ENCODE results near the gene FBP1. TPM values are rescaled to one million over a fixed set of nuclear protein-coding genes. Genes with fewer than 3 reads are reported as not detected.

FBP1 gene
- total and polyA plus RNA-seq, 8 donors, result 19.5 to 39.2 (median 24.1) TPM

DNA sequence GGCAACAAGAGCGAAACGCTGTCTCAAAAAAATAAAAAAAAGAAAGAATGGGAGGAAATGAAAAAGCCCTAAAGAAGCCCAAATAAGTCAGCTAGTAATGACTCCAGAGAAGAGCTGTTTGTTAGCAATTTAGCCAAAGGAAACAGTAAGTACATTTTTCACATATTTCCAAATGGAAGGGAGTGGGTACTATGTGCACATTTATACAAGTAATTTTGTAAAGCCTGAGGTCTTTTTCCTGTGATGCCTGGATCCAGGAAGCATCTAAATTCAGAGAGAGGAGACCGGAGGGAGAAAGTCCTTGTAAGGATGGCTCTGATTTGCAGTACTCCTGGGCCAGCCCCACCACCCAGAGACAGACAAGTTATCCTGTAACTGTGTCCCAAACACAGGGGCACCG is 14.7 kb downstream of the FBP1 start:
- no peak for ATAC-seq
- Histone ChIP-seq H3K27ac (no peak overlapping the region), H3K27me3 (no peaks in the 10 kb centered on the region), H3K36me3 (no peaks in the 10 kb centered on the region), H3K4me1 (peaks cover 0 to 1% (median under 1%) of the 10 kb centered on the region in 3 donors), H3K4me3 (no peak overlapping the region), H3K9me3 (no peaks in the 10 kb centered on the region)
- no peak for FAIRE-seq
- TF ChIP-seq CTCF (IDR thresholded peaks at IDR 0.05), result no peak
- no peak for DNase-seq
- 81 to 85% methylated on average over 4 of the region's 4 CpGs for WGBS, 2 donors
- intact Hi-C loops (cut with DNase I), result no loop called here

- TF ChIP-seq CTCF (IDR thresholded peaks at IDR 0.05), result peak in 1 of 4 donors; percentile 22
- intact Hi-C loops (cut with DNase I), result no loop called here
- 60 to 74% methylated on average over 9 of the region's 9 CpGs for WGBS, 2 donors
- Histone ChIP-seq H3K4me3 (no peak overlapping the region), H3K27ac (no peak overlapping the region), H3K36me3 (no peaks in the 10 kb centered on the region), H3K4me1 (no peaks in the 10 kb centered on the region), H3K27me3 (no peaks in the 10 kb centered on the region), H3K9me3 (no peaks in the 10 kb centered on the region)
- DNase-seq (peak; percentile 41 to 81 (median 59)), ATAC-seq (peak; percentile 72 to 88 (median 84)), FAIRE-seq (no peak)
Measured at GRCh38 chr9:94623253-94623652, 16.1 kb downstream of the FBP1 start.

DNA sequence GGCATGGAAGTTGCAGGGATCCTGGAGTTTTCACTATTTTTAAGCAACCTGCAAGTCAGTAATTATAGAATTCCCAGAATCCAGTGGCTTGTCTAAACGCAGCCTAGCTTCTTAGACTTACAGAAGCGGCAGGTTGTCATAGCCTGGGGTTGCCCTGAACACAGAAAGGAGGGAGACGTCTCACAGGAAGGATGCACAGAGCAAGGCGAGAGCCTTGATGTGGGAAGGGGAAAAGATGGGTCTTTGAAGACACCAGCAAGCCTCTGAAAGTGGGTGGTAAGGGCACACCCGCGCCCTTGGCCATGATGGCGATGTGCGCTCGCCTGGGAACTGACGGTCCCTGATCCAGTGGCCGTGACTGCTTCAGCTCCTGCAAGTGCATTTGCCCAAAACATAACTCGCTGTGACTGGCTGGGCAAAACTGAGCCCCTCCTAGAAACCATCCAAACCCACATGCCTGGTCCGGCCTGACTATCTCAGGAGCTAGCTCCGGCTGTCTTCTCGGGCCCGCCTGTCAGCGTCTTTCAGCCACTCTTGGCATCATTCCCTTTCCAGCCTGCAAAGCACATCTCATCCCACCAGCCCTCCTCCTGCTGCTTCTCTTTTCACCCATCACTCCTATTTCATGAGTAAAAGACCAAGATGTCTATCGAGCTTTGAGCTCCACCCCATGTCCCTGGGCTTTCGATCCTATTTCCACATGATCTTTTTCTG is 17.1 kb downstream of the FBP1 start:
- no peak for DNase-seq
- FAIRE-seq, result no peak
- 91 to 96% methylated on average over 19 of the region's 19 CpGs for WGBS, 2 donors
- Histone ChIP-seq H3K36me3 (no peaks in the 10 kb centered on the region), H3K27ac (no peak overlapping the region), H3K27me3 (no peaks in the 10 kb centered on the region), H3K4me1 (no peaks in the 10 kb centered on the region), H3K9me3 (no peaks in the 10 kb centered on the region), H3K4me3 (no peak overlapping the region)
- intact Hi-C loops (cut with DNase I), result no loop called here
- ATAC-seq, result no peak
- no peak for TF ChIP-seq CTCF (IDR thresholded peaks at IDR 0.05)

DNA sequence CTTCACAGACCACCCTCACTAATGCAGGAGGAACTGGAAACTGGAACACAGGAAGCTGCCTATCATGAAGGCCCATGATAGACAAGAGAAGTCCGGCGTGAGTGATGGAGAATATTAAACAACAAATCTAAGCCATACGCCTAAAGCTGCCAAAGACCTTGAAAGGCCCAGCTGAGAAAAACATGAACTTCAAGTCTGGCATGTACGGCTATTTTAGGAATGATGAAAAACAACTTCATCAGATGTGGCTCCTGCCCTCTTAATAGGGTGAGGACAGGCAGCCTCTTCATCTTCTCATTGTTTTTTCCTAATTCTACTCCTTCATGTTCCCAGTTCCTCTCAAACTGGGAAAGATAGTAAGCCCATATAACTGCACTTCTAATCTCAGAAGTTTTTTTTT is 20.3 kb downstream of the FBP1 start:
- Histone ChIP-seq H3K4me1 (no peaks in the 10 kb centered on the region), H3K27ac (no peak overlapping the region), H3K27me3 (no peaks in the 10 kb centered on the region), H3K9me3 (no peaks in the 10 kb centered on the region), H3K36me3 (no peaks in the 10 kb centered on the region), H3K4me3 (no peak overlapping the region)
- peak in 2 of 4 donors; percentile 42 to 74 for ATAC-seq
- no peak for DNase-seq
- no peak for TF ChIP-seq CTCF (IDR thresholded peaks at IDR 0.05)
- intact Hi-C loops (cut with DNase I), result no loop called here
- WGBS, 2 donors, result 14% methylated on average over 4 of the region's 4 CpGs
- no peak for FAIRE-seq

- H3K27ac ChIP-seq, result peak overlapping the region in 1 of 4 donors; percentile 73
- H3K36me3 ChIP-seq, result no peaks in the 10 kb centered on the region
- FAIRE-seq (no peak), ATAC-seq (no peak), DNase-seq (no peak)
- peaks cover 12 to 26% (median 22%) of the 10 kb centered on the region in 3 donors for H3K4me1 ChIP-seq
- intact Hi-C loops (cut with DNase I), result no loop called here
- no peak for TF ChIP-seq CTCF (IDR thresholded peaks at IDR 0.05)
- WGBS, 2 donors, result 85 to 93% methylated on average over 3 of the region's 3 CpGs
- no peak overlapping the region for H3K4me3 ChIP-seq
- H3K9me3 ChIP-seq, result no peaks in the 10 kb centered on the region
- H3K27me3 ChIP-seq, result no peaks in the 10 kb centered on the region
Measured at GRCh38 chr9:94613003-94613402, 26.3 kb downstream of the FBP1 start.

Measured in pancreas (tissue), 10 donors.